Transverse colon (tissue), 4 donors: ENCODE measurements around the gene ANKRD44.

Experiments used
- CTCF ChIP-seq, 5 experiments: fragments of 200-600 bp in 3 of 5; fragments of 450-650 bp in 2 of 5; sonication (generic) in 3 of 5; IDR thresholded peaks; 1 replicate in 2 of 5; 2 replicates in 3 of 5; pipeline ENCODE4 v1.5.1; 2016 to 2017; ENCODE audit warnings: antibody characterized with exemption in 5 of 5, inconsistent platforms in 3 of 5, mild to moderate bottlenecking in 2 of 5, moderate library complexity in 1 of 5
- EP300 ChIP-seq: sonication (generic); formaldehyde crosslinking; IDR thresholded peaks from one replicate; pipeline ENCODE4 v1.6.1; 2017; ENCODE audit warnings: antibody characterized with exemption, low read depth
- POLR2A ChIP-seq: fragments of 450-650 bp; IDR thresholded peaks from one replicate; pipeline ENCODE4 v1.6.1; 2016; ENCODE audit warnings: antibody characterized with exemption, mild to moderate bottlenecking, moderate library complexity
- POLR2AphosphoS5 ChIP-seq, 3 donors: sonication (generic); formaldehyde crosslinking; IDR thresholded peaks; one replicate each; pipeline ENCODE4 v1.6.1; 2016; ENCODE audit warnings: antibody characterized with exemption in 3 of 3

DNA sequence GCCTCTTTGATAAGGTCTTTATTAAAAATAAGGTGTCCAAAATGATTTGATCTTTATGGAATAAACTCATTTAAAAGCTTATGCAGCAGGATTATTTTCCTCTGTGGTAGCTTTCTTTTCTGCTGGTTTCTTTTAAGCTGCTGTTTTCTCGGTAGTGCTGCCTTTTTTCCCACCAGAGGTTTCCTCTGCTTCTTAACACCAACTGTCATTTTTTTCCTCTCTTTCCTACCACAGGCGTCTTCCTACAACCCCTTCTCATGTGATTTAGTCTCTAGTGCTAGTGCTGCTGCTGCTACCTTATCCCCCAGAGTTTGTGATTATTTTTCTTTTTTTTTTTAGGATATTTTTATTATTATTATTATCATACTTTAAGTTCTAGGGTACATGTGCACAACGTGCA lies 281.9 kb downstream of the ANKRD44 start:
- TF ChIP-seq POLR2A (no peak), CTCF (IDR thresholded peaks at IDR 0.05) (no peak), POLR2AphosphoS5 (IDR thresholded peaks at IDR 0.05) (no peak), EP300 (no peak)
